ENCODE results near the gene SNCB.

SNCB gene

DNA sequence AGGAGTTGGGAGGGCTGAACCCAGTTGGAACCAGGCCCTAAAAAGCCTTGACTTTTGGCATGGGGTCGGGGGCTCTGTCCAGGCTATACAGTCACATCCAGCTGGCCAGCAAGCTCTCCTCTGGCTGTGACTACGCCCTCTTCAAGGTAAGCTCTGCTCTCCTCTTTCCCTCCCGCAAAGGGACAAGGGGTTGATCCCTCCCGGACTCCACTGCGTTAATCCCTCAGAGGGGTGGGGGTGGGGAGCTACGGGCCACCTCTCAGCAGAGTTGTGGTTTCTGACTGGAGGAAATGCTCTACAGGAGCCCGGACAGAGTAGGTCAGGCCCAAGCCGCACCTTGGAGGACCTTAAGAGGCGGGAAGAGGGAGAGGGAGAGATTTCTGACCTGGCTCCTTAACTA lies 14.0 kb upstream of the SNCB start:
- no peak for FAIRE-seq

DNA sequence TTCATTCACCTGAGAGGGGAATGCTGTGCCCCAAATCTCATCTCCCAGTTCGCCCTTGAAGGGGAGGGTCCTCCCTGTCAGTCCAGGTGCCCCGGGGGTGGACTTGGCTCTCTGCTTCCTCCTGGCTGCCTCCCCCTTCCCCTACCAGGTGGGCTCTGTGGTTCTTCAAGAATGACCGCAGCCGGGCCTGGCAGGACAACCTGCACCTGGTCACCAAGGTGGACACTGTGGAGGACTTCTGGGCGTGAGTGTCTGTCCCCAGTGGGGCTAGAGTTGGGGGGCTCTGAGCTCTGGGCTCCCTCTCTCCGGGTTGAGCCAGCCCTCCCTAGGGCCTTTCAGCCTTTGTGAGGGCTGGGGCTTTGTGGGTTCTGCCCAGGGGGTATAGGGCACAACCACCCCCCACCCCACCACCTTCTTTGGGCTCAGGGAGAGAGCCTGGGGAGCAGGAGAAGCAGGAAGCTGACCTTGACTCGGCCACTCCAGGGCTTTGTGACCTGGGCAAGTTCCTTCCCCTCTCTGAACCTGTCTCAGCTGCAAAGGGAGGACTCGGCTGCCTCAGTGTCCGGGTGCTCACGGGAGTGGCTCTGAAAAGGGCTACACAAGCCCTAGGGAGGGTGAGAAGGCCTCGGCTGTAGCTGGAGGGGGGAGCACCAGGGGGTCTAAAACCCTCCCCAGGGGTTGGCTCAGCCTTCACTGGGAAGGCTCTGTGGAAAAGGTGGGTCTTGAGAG lies 13.3 kb upstream of the SNCB start:
- FAIRE-seq, result no peak

DNA sequence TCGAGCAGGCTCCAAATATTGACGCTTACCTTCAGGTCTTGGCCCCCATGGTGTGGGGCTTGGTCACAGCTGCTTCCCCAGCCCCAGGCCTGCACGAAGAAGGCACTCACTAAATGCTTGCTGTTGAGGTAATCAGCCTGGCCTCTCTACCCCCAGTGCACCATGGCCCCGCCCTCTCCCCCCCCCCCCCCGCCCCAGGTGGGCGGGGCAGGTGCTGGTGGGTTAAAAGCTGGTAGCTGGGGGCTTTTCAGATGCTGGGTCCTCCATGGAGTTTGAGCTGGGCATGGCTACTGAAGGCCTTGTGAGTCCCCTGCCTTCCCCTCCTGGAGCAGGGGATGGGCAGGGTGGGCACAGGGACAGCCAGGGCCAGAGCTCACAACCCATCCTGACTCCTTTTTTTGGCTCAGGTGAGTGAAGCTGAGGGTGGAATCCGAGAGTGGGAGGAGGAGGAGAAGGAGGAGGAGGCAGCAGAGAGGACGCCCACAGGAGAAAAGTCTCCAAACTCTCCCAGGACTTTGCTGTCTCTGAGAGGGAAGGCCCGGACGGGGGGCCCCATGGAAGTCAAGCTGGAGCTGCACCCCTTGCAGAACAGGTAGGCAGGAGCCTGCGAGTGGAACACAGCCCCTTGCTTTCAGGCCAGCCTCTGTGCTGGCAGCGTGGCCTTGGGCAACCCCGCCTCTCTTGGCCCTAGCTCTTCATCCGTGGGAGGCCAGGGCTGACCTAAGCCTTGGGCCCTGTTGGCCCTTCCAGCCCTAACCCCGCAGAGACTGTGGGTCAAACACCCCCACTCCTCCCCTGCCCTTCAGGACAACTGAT lies 12.5 kb upstream of the SNCB start:
- no peak for FAIRE-seq

DNA sequence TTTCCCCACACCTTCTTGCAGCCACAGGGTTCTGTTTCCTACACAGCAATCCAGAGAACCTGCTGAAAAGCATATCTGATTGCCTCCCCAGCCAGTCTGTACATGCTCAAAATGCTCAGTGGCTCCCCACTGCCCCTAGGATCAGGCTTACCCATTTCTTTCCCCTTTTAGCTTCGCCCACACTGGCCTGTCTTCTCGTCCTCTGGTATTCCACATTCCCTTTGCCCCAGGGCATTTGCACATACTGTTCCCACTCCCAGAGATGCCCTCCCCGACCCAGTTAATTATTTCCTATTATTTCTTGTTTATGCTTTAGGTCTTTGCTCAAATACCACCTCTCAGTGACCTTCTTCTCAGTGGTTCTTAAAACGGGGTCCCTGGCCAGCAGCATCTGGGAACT lies 10.3 kb upstream of the SNCB start:
- no peak for FAIRE-seq

DNA sequence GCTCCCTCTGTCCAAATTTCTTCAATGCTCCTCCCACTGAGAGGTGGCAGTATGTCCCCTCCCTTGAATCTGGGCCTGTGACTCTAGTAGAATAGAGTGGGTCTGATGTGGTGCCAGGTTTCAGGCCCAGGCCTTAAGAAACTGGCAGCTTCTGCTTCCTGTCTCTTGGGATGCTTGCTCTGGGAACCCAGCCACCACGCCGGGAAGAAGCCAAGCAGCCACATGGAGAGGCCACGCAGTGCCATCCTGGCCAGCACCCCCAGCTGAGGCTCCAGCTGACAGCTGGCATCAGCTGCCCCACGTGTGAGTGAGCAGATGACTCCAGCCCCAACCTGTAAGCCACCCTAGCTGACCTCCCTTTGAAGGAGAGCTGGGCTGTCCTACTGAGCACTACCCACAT lies 9.6 kb upstream of the SNCB start:
- FAIRE-seq, result no peak

DNA sequence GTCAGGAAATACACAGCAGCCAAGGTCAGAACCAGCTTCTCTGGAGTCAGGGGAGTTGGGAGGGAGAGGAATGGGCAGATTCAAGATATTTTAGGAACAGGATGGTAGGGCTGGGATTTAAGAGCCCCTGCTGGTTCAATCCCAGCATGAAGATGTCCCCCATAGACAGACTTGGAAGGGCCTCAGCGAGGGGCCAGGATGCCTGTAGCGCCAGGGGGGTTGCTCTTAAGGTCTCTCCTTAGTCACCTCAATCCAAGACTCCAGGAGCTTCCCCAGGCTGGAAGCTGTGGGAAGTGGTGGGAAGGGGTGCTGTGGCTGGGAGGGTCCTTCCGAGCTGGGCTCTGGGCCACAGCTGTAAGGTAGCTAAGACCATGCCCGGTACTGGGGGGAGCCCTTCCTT lies 8.9 kb upstream of the SNCB start:
- FAIRE-seq, result no peak

DNA sequence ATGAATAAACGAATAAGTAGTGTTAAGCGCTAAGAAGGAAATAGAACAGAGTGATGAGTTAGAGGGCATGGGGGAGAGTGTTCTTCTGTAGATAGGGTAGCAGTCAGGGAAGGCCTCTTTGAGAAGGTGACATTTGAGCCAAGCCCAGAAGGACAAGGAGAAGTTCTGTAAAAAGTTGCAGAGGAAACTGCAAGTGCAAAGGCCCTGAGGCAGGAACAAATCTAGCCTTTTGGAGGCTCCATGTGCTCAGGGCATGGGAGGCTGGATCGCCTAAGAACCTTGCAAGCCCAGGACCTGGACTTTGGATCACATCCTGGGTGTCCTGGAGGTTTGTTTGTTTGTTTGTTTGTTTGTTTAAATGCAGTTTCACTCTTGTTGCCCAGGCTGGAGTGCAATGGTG lies 8.1 kb upstream of the SNCB start:
- FAIRE-seq, result no peak

DNA sequence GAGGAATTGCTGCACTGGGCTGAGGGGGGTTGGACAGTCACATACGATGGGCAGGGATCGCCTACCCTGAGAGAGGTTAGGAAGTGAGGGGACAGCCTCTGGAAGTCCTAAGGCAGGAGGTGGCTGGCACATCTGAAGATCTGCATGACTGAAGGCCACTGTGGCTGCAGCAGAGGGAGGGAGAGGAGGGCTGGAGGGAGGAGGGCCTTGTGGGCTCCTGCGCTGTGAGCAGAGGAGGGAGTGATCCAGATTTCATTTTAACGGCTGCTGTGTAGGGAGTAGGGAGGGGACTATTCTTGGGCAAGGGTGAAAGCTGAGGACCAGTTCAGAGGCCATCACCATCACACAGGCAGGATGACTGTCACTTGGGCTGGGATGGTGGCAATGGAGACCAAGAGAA lies 7.2 kb upstream of the SNCB start:
- FAIRE-seq, result no peak

DNA sequence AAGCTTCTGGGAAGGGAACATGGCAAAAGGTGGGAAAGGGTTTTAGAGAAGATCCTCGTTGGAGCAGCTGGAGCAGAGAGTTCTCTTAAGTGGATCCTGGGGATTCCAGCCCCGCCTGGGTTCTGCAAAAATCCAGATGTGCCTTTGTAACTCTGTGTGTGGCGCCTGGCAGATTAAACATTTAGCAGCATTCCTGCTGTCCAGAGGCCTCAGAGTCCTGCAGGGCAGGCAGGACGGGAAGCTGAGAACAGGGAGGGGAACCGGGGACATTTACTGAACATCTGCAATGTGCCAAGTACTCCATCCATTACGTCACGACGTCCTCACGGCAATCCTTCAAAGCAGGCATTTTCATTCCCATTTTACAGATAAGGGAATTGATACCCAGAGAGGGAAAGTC lies 6.1 kb upstream of the SNCB start:
- no peak for FAIRE-seq

DNA sequence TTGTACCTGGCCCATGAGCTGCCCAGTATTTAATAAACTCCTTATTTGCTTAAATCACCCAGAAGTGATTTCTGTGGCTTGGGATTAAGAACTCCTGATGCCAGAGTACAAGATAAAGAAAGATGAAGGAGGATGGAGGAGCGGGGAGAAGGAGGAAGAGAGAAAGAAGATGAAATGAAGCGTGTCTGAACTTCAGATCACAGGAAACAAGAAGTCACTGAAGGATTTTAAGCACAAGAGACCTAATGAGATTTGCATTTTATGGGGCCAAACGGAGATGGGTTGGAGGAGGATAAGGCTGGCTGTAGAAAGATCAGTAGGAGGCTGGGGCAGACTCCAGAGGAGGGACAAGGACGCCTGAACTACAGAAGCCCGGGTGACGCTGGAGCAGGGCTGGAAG lies 3.3 kb upstream of the SNCB start:
- FAIRE-seq, result no peak

DNA sequence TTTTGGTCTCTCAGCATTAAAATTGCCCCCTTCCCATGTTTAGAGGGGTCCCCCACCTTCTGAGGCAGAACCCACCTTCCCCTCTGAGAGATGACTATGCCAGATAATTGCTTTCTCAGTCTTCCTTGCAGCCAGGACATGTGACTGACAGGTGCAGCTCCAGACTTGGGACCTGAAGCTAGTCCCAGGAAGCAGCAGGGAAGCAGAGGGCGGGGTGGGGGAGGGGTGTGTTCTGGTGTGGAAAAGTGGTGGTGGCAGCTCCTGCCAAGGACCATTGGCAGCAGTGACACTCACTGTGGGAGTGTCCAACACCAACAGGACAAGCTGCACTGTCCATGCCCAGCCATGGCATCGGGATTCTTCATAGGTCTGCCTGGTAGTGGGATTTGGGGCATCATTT lies 2.4 kb upstream of the SNCB start:
- no peak for FAIRE-seq

DNA sequence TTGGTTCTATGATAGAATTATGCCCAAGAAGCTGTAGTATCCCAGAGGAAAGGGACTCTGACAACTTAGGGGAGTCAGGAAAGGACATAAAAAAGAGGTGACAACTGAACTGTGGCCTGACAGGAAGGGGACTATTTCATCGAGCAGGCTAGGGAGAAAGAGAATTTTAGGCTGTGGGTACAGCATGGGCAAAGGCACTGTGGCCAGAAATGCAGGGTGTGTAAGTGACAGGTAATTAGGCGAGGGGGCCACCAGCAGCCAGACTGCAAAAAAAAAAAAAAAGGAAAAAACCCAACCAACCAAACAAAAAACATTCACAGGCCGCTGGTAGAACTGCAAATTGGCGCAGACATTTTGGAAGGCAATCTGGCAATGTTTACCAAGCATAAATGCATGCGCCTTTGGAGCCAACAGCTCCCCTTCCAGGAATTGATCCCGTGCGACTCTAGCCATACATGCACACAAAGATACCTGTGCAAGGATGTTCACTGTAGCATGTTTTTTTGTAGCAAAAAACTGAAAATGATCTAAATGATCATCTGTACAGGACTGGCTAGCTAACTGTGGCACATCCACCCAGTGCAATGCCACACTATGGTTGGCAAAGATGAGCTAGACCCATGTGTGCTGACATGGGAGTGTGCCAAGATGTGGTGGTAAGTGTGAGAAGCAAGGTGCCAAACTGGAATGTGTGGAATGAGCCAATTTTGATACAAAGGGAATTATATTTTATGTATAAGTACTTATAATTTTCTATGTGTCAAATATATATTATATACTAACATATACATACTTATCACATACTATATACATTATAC lies 1.3 kb upstream of the SNCB start:
- no peak for FAIRE-seq

DNA sequence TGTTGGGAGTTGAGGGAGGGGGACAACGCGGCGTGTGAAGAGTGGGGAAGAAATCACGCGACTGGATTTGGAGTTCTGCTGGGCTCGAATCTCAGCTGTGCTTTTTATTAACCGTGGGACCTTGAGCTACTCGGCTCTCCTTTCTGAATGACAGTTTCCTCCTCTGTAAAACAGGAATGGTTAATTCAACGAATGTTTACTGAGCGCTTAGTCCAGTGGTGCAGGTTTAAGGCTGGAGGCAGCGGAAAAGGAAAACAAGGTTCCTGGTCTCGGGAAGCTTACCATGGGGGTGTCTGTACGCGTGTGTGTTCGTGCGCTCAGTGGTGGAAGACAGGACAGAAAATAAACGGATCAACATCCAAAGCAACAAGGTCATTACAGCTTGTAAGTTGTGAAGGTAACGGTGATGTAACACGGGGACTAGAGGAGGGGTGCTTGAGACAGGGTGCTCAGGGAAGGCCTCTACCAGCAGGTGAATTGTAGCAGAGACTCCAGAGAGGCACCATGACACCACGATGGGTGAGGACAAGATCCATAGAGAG lies 418 bp upstream of the SNCB start:
- no peak for FAIRE-seq

DNA sequence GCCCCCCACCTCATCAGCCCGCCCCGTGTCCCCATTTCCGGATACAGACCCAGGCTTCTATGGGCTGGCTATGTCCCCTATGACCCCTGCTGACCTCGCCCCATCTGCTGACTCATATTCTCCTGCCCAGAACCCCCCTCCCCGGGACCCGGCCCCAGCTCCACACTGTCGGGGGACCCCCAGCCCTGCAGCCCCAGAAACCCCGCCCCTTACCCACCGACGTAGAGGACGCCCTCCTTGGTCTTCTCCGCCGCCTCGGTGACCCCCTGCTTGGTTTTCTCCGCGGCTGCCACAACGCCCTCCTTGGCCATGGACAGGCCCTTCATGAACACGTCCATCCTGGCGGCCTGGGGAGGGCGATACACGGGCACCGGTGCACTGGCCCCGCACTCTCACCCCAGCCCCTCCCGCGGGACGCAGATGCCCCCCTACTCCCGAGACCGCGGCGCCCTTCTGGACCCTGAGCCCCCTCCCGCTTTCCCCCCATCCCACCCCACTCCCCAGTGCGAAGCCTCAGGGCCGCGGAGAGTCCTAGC lies 949 bp downstream of the SNCB start:
- FAIRE-seq, result no peak

DNA sequence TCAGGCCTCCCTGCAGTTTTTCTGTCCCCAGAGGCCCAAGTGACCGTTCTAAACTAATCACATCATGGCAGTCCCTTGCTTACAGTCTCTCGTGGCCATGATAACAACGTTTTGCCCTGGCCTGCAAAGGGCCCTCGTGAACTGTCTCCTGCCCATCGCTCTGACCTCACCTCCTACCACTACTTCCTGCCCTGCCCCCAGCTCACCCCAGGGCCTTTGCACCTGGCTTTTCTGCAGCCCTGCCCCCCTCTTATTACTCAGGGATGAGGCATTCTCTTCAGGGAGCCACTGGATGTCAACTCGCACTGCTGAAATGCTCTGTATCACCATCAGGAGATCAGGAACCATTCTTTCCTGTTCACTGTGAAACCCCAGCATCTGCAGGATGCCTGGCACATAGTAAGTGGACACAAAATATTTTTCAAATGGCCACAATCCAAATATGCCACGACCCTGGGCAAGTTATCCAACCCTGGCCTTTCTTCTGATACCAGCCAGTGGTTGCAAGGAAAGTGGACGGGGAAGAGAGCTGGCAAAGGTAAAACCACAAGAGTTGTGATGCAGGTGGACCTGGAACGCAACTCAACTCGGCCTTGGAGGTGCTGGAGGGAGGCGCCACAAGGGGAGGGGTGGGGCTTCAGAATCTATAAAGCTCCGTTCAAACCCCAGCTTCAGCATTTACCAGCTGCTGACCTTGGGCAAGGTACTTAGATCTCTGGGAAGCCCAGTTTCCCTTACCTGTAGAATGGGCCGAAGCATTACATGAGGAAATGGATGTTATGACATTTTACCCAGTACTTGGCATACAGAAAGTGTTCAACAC lies 1.7 kb downstream of the SNCB start:
- FAIRE-seq, result no peak

DNA sequence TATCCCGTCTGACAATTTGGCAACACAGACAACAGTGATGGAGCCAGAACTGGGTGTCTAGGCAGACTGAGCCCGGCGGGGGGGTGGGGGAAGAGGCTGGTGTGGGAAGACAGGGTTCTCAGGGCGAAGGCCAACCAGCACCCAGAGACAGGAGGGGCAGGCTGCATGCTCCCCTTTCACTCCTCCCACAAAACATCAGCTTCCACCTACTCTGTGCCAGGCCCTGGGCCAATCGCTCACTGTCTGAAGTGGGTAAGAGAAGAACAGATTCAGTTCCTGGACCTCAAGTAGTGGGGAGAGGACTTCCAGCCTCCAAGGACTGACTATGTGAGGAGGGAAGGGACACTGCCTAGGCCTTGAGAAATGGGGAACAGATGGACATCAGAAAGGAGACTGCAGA lies 2.8 kb downstream of the SNCB start:
- no peak for FAIRE-seq

DNA sequence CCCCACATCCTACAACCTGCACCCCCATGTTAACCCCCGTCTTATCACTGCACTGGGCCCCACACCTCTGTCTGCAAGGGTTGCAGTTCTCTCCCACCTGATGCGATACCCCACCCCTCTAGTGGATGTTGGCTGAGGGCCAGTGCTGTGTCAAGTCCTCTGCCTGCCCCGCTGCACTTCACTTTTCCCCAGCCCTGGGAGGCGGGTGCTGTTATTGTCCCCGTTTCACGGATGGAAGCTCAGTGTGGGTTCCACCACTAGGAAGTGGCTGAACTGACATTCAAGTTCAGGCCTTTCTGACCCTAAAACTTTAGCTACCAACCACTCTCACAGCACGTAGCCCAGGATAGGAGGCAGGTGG lies 3.5 kb downstream of the SNCB start:
- no peak for FAIRE-seq

DNA sequence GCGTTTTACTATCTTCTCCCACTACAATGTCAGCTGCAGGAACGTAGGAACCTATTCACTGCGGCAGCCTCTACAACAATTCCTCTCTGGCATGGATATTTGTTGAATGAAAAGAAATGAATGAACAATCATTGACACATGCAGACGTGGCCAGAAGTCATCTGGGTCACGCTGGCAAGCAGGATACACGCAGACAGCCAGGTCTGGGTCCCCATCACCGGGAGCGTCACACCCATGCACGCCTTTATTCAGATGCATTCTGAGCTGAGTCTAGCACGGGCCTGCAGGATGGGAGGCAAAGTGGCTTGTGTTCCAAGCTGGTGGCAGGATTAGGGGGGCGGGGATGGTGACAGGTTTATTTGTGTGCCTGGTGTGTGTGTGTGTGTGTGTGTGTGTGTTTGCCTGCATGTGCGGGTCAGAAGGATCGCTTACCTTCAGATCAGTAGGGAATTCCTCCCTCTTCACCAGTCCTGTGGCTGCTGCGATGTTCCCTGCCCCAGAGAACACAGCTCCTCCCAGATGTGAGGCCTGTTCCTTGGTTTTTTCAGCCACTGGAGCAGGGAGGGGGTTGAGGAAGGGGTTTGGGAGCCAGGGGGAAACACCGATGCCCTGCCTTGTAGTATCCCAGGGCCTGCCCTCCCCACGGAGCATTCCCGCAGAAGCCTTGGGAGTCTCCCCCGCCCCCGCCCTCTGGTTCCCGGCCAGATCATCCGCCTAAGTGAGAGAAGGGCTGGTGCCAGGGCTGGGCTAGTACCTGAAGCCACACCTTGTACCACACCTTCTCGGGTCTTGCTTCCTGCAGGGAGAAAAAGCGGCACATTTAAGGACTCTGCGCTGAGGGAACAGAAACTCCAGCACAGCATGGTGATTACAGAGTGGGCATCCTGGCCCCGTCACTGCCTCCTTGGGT lies 4.1 kb downstream of the SNCB start:
- FAIRE-seq, result no peak

DNA sequence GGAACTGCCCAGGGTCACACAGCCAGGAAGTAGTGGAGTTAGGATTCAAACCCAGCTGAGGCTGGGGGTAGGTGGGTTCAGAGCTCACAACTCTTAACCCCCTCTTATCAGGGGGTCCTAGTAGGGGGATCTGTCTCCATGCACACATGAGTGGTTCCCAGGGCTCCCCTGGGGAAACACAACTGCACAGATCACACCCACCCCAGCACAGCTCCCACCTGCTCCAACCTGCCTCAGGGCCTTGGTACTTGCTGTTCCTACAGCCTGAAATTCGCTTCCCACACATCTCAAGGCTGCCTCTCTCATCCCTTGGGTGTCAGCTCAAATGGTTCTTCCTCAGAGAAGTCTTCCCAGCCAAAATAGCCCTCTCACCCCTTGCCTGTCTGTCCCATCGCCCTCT lies 4.8 kb downstream of the SNCB start:
- no peak for FAIRE-seq

DNA sequence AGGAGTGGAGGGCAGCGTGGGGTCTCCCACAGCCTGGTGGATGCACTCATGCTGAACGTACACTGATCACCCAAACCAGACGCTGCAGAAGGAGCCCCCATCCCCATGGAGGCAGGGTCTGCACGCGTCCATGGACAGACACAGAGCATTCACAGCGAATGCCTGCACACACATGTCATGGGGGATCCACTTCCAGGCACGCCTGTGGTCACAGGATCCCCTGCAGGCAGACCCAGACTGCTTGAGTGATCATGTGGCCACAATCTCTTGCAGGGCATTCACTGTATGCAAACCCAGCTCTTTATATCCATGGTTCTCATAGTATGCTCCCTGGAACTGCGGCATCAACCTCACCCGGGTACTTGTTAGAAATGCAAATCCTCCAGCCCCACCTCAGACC lies 5.4 kb downstream of the SNCB start:
- no peak for FAIRE-seq

DNA sequence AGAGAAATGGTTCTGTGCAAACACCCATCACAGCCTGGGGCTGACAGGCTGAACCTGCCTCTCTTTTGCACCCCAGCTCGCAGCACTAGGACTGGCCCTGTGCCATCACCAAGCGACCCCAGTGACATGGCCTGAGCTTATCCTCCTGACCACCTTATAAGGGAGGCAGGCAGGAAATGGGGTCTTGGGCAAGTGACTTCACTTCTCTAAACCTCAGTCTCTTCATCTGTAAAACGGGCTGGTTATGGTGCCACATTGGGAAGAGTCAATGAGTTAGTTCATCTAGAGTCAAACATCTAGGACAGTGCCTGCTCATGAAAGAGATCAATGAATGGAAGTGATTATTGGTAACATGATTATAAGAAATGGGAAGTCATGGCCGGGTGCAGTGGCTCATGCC lies 6.2 kb downstream of the SNCB start:
- no peak for FAIRE-seq
